Activated CD4-positive, alpha-beta T cell treated with anti-CD3 and anti-CD28 coated beads for 36 hours (primary cell): Measurements from ENCODE around the gene TRIM2. TPM values are rescaled to one million over a fixed set of nuclear protein-coding genes. Genes with fewer than 3 reads are reported as not detected.
"Not testable (repeated sequence)": the region's sequence is repeated elsewhere in the genome, so short reads cannot be mapped to it uniquely, and the experiment has no call there.

Source experiments
- ATAC-seq: fragments of 200-7000 bp; cut with Tn5 transposase; one replicate; pipeline ENCODE4 v1.10.0; 2021; ENCODE audit warnings: mild to moderate bottlenecking, moderate library complexity
- CTCF ChIA-PET: fragments of 350-600 bp; sonication (Branson Sonifier 250); formaldehyde crosslinking; loops from one replicate; lab custom pipeline; 2021; ENCODE audit warnings: antibody characterized with exemption; lab: Charles Lee
- POLR2A ChIA-PET: fragments of 350-600 bp; sonication (Branson Sonifier 250); formaldehyde crosslinking; loops from one replicate; lab custom pipeline; 2021; ENCODE audit warnings: antibody characterized with exemption, inconsistent platforms; lab: Charles Lee
- DNase-seq: peaks from one replicate; pipeline ENCODE4 v3.0.0-alpha.2; 2020
- H3K27ac Mint-ChIP-seq: one replicate; pipeline ENCODE4 v1.8.0; 2021; ENCODE audit warnings: mixed read lengths
- H3K27me3 Mint-ChIP-seq: one replicate; pipeline ENCODE4 v1.8.0; 2021; ENCODE audit warnings: mixed read lengths
- H3K36me3 Mint-ChIP-seq: one replicate; pipeline ENCODE4 v1.8.0; 2021; ENCODE audit warnings: low read depth, mixed read lengths
- H3K4me1 Mint-ChIP-seq: one replicate; pipeline ENCODE4 v1.8.0; 2021; ENCODE audit warnings: mixed read lengths
- H3K4me3 Mint-ChIP-seq: one replicate; pipeline ENCODE4 v1.8.0; 2021; ENCODE audit warnings: mild to moderate bottlenecking, moderate library complexity, mixed read lengths
- H3K9me3 Mint-ChIP-seq: one replicate; pipeline ENCODE4 v1.8.0; 2021; ENCODE audit warnings: low read depth, mixed read lengths
- intact Hi-C, 2 experiments: fragments of 100-400 bp; cut with DNase I in 1 of 2; cut with micrococcal nuclease in 1 of 2; formaldehyde crosslinking; loops; one replicate each; pipeline versions ENCODE4 v1.14.2 to v1.15.1; 2022 to 2024; cut with DNase I, micrococcal nuclease
- total RNA-seq, 2 experiments: library from RNA; stranded (reverse); gene quantifications; one replicate each; pipeline ENCODE4 v1.2.3, GENCODE V29; 2021

The TRIM2 gene
- total RNA-seq, 2 experiments from 2014 or later: 1.0 to 1.6 TPM

DNA sequence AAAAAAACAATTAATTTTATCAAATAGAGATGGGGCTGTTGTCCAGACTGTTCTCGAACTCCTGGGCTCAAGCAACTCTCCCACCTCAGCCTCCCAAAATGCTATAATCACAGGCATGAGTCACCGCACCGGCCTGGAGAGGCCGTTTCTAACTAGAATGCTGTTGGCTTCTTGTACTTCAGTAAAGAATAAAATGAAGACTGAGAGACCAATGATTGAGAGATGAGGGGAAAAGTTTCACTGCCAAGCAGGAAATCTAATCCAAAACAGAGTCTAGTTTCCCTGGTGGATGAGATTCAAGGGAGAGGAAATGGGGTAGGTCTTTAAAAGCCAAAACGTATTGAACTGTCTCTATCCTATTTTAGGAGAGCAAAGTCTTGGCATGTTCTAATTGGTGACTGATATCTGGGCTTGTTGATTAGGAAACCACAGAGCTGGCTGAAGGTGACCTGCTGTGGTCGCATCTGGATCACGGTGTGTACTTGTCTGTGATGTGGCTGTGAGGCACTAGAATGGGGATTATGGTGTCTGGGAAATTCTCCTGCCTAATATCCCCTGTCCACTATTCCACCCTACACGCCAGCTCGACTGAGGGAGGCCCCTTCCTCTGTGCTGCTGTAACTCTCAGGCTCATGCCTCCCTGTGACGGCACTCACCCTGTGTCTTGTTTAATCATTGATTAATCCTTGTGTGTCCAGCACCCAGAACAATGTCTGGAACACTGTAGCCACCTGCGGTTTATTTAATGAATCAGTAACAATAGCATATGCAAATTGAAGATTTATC is 15.0 kb upstream of the TRIM2 start:
- ChIA-PET CTCF (no interaction called here), POLR2A (no interaction called here)
- no peak overlapping the region for H3K4me3 Mint-ChIP-seq
- no peaks in the 10 kb centered on the region for H3K36me3 Mint-ChIP-seq
- H3K9me3 Mint-ChIP-seq: no peaks in the 10 kb centered on the region
- no peak overlapping the region for H3K27ac Mint-ChIP-seq
- DNase-seq: no peak
- intact Hi-C loops: no loop called here
- no peak for ATAC-seq
- H3K27me3 Mint-ChIP-seq: no peaks in the 10 kb centered on the region
- no peaks in the 10 kb centered on the region for H3K4me1 Mint-ChIP-seq

DNA sequence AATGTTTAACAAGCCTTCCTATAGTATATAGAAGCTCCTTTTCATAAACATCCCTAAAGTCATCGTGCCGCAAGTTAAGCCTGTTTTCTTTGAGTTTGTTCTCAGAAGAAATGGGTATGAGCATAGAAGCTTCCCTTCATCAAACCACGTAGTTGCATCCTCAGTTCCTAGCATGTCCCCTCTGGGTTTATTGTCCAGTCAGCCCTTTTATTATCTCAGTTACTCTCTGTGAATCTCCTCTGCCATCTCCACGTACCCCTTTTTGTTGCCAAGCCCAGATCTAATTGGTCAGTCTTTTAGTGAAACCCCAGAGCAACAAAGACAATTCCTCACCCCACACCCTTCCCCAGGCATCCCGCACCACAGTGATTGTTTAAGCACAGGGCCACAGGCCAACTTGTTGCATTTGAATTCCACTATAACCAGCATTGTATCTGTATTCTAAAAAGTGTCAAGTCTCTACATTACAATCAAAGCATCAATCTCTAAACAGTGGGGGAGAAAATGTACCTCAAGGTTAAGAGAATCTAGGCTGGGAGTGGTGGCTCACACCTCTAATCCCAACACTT is 12.4 kb upstream of the TRIM2 start:
- no peaks in the 10 kb centered on the region for H3K27me3 Mint-ChIP-seq
- CTCF ChIA-PET: interaction anchor here (0.7 to 1.5 kb wide), 4 partner anchors 34 to 150 kb away, joined by 3 to 4 read pairs (median 4); no protein-coding TSS in a partner anchor

DNA sequence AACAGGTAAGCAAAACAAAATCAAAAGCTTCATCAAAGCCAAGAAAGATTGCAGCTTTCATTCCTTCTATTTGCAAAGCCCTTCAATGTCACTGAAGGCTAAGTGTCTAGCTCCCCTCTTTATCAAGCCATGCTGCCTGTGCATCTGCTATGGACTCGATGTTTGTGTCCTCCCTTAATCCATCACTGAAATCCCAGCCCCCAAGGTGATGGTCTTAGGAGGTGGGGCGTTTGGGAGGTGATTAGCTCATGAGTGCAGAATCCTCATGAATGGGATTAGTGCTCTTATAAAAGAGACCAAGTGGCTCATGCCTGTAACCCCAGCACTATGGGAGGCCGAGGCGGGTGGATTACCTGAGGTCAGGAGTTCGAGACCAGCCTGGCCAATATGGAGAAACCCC is 6.9 kb upstream of the TRIM2 start:
- POLR2A ChIA-PET: interaction anchor here (0.5 kb wide), 1 partner anchor 20 kb away, joined by 3 read pairs; no protein-coding TSS in a partner anchor
- H3K9me3 Mint-ChIP-seq: no peaks in the 10 kb centered on the region
- intact Hi-C loops: no loop called here
- CTCF ChIA-PET: no interaction called here
- H3K4me3 Mint-ChIP-seq: no peak overlapping the region
- H3K27me3 Mint-ChIP-seq: no peaks in the 10 kb centered on the region
- DNase-seq: no peak
- no peaks in the 10 kb centered on the region for H3K36me3 Mint-ChIP-seq
- H3K4me1 Mint-ChIP-seq: no peaks in the 10 kb centered on the region
- no peak overlapping the region for H3K27ac Mint-ChIP-seq
- no peak for ATAC-seq

More for the DNA sequence above, 12.4 kb upstream of the TRIM2 start:
- POLR2A ChIA-PET: no interaction called here
- Mint-ChIP-seq H3K27ac (no peak overlapping the region), H3K36me3 (no peaks in the 10 kb centered on the region), H3K4me1 (no peaks in the 10 kb centered on the region), H3K9me3 (no peaks in the 10 kb centered on the region), H3K4me3 (no peak overlapping the region)
- DNase-seq: no peak
- intact Hi-C loops: no loop called here
- no peak for ATAC-seq

DNA sequence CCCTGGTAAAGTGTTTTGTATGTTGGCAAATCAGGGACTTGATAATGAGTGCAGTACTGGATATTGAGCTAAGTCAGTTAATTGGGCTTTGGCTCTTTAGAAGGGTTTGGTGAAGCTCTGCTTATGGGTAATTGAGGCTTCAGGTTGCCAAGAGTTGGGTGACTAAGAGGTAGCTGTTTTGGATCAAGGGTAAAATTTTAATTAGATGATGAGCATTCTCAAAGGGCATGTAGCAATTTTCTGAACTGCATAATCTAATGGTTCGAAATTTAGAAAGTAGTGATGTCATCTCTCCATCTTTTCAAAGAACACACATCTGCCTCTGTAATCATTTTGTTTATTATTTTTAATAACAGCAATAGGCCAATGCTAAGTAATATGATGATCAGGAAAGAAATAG is 5.5 kb upstream of the TRIM2 start:
- intact Hi-C loops: no loop called here
- Mint-ChIP-seq H3K4me3 (no peak overlapping the region), H3K27me3 (no peaks in the 10 kb centered on the region), H3K36me3 (no peaks in the 10 kb centered on the region), H3K9me3 (no peaks in the 10 kb centered on the region), H3K27ac (no peak overlapping the region), H3K4me1 (no peaks in the 10 kb centered on the region)
- ATAC-seq (no peak), DNase-seq (no peak)
- ChIA-PET POLR2A (interaction anchor here (0.6 kb wide), 1 partner anchor 223 kb away, joined by 3 read pairs; no protein-coding TSS in a partner anchor), CTCF (no interaction called here)

DNA sequence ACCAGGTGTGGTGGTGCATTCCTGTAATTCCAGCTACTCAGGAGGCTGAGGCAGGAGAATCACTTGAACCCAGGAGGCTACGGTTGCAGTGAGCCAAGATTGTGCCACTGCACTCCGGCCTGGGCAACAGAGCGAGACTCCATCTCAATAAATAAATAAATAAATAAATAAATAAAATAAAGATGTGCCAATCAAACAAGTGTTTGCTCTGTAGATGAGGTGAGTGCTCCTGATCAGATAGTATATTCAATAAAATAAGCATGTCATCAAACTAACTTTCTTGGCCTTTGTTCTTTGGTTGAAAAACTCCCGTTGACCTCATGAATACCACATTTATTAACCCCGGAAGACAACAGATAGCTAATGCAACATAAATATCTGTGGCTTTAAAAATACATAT is 497 bp upstream of the TRIM2 start:
- H3K4me3 Mint-ChIP-seq: not testable (repeated sequence)
- CTCF ChIA-PET: interaction anchor here (1.0 kb wide), 1 partner anchor 44 kb away, joined by 3 read pairs; no protein-coding TSS in a partner anchor

DNA sequence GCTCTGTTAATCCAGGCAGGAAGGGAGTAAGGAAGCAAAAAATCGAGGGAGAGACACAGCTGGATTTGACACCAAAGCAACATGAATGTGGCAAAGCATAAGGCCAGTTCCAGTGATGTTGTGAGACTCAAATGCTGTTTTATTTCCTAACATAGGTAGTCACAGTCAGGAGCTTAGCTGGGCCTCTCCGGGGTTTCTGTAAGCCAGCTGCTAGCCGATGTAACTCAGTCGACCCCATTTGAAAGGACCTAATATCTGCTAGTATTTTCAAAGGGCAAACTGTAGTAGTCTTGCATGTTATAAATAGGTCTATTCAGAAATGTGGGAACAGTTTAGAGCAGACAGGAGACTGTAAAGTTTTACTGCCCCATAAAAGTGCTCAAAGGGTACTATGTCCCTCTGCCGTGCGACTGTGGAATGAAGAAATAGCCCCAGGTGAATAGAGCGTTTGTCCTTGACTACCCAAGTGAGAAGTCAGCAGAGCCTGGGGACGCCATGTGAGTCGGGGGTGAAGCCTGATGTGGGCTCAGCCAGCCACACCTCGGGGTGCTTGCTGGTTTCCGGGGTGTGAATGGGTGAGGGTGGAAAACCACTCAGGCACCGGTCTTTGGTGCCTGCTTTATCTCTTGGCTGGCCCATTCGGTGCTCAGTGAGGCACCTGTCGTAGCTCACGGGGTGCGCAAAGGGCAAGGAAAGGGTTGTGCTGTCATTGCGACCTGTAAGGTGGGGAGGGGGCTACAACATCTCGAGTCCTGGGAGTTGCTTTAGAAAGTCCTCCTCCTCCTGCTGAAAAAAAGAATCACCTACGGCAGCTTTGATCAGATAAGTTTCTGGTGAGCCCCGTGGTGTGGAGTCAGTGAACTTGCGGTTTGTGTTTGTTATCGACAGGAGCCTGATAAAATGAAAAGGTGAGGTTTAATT is 745 bp downstream of the TRIM2 start:
- DNase-seq (peak; percentile 33), ATAC-seq (peak; percentile 45)
- Mint-ChIP-seq H3K4me3 (peak overlapping the region; percentile 32), H3K9me3 (no peaks in the 10 kb centered on the region), H3K27me3 (no peaks in the 10 kb centered on the region), H3K36me3 (no peaks in the 10 kb centered on the region), H3K4me1 (peaks cover 33% of the 10 kb centered on the region), H3K27ac (peak overlapping the region; percentile 62)
- intact Hi-C loops: loop anchor here (2.0 to 5.0 kb wide), 2 partner anchors 44 to 53 kb away; no protein-coding TSS in a partner anchor
- CTCF ChIA-PET: interaction anchor here (0.8 to 1.1 kb wide), 3 partner anchors 18 to 244 kb away, joined by 3 read pairs; no protein-coding TSS in a partner anchor
- POLR2A ChIA-PET: no interaction called here

More for the DNA sequence above, 497 bp upstream of the TRIM2 start:
- H3K9me3 Mint-ChIP-seq, H3K27me3 Mint-ChIP-seq, POLR2A ChIA-PET, H3K36me3 Mint-ChIP-seq, H3K27ac Mint-ChIP-seq, DNase-seq, ATAC-seq: not testable (repeated sequence)
- H3K4me1 Mint-ChIP-seq: peaks cover 33% of the 10 kb centered on the region
- intact Hi-C loops: loop anchor here in 1 of 2 experiments (2.0 kb wide), 1 partner anchor 43 kb away; no protein-coding TSS in a partner anchor

DNA sequence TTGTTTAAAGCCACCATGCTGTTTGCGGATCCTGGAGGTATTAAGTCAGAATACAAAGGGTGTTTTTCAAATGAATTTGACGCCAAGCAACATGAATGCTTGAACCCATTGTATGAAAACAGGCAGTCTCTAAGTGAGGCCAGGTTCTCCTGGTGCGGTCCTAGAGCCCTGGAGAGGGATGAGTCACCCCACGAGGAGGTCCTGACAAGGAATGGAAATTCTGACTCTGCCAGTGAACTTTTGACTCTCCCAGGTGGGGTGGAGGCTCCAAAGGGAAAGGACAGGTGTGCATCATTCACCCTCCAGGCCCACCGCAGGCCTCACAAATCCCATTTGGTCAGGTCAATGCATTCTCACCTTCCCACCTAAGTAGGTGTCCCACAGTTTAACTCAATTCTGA is 1.5 kb downstream of the TRIM2 start:
- ATAC-seq: peak; percentile 79
- POLR2A ChIA-PET: no interaction called here
- peak; percentile 64 for DNase-seq

DNA sequence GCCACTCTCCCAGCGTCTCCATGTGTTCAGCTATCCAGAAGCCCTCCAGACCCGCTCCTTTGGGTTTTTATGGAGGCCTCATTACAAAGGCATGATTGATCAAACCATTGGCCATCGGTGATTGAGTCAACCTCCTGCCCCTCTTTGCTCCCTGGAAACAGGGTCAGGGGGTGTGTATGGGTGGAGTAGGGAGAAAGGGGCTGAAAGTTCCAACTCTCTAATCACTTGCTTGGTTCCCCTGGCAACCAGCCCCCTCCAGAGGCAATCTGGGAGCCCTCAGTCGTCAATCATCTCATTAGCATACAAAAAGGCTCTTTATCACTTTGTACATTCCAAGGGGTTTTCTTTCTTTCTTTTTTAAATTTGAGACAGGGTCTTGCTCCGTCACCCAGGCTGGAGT is 2.3 kb downstream of the TRIM2 start:
- Mint-ChIP-seq H3K27me3 (no peaks in the 10 kb centered on the region), H3K9me3 (no peaks in the 10 kb centered on the region), H3K36me3 (no peaks in the 10 kb centered on the region), H3K4me3 (no peak overlapping the region), H3K4me1 (peaks cover 33% of the 10 kb centered on the region), H3K27ac (no peak overlapping the region)
- ATAC-seq (no peak), DNase-seq (no peak)
- POLR2A ChIA-PET: no interaction called here
- CTCF ChIA-PET: no interaction called here
- intact Hi-C loops: loop anchor here in 1 of 2 experiments (5.0 kb wide), 1 partner anchor 54 kb away; no protein-coding TSS in a partner anchor

More for the DNA sequence above, 1.5 kb downstream of the TRIM2 start:
- Mint-ChIP-seq H3K36me3 (no peaks in the 10 kb centered on the region), H3K4me1 (peaks cover 33% of the 10 kb centered on the region), H3K4me3 (no peak overlapping the region), H3K27ac (peak overlapping the region; percentile 62), H3K27me3 (no peaks in the 10 kb centered on the region), H3K9me3 (no peaks in the 10 kb centered on the region)
- CTCF ChIA-PET: interaction anchor here (0.7 to 1.1 kb wide), 2 partner anchors 17 to 27 kb away, joined by 3 read pairs; no protein-coding TSS in a partner anchor
- intact Hi-C loops: loop anchor here (2.0 to 5.0 kb wide), 2 partner anchors 45 to 53 kb away; no protein-coding TSS in a partner anchor

DNA sequence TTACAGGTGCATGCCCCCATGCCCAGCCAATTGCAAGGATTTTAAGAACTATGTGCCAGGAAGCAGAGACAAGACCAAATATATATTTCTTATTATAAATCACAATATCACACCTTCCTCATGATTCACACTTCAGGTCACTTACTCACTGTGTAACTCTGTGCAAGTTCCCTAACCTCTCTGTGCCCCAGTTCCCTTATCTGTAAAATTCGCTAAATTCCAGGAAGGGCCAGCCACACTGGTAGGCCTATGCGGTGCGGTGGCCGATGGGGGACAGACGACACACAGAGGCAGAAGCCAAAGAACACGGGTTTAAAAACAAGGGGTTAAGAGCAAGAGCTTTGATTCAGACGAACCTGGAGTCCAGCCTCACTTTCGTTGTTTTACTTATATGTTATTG is 2.8 kb downstream of the TRIM2 start:
- Mint-ChIP-seq H3K27ac (no peak overlapping the region), H3K9me3 (peaks cover 1% of the 10 kb centered on the region), H3K36me3 (no peaks in the 10 kb centered on the region), H3K4me1 (peaks cover 33% of the 10 kb centered on the region), H3K4me3 (no peak overlapping the region), H3K27me3 (no peaks in the 10 kb centered on the region)
- ChIA-PET CTCF (interaction anchor here (1.1 to 1.2 kb wide), 2 partner anchors 123 to 543 kb away, joined by 3 to 4 read pairs; no protein-coding TSS in a partner anchor), POLR2A (no interaction called here)
- DNase-seq (peak; percentile 30), ATAC-seq (peak; percentile 64)
- intact Hi-C loops: loop anchor here in 1 of 2 experiments (5.0 kb wide), 1 partner anchor 55 kb away; no protein-coding TSS in a partner anchor

DNA sequence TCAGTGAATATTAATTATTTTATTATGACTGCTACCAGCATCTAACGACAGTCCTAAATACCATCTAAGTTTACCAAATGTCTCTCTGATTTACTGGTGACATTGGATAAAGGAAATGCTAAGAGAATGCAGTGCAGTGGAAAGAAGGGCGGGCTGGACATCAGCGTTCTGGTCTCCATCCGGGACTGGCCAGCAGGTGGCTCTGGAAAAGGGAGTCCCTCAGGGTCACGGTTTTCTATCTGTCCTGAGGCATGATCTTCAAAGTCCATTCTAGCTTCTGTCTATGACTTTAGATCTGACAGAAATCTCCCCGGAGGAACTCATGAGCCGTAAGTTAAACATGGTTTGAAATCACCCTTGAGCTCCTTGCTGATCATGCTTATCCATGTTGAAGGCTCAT is 3.3 kb downstream of the TRIM2 start:
- peaks cover 1% of the 10 kb centered on the region for H3K9me3 Mint-ChIP-seq
- no peak for ATAC-seq
- no peak overlapping the region for H3K27ac Mint-ChIP-seq
- no peaks in the 10 kb centered on the region for H3K36me3 Mint-ChIP-seq
- H3K4me1 Mint-ChIP-seq: peaks cover 35% of the 10 kb centered on the region
- intact Hi-C loops: loop anchor here in 1 of 2 experiments (5.0 kb wide), 1 partner anchor 55 kb away; no protein-coding TSS in a partner anchor
- H3K4me3 Mint-ChIP-seq: no peak overlapping the region
- ChIA-PET CTCF (interaction anchor here (0.5 to 1.2 kb wide), 7 partner anchors 15 to 542 kb away, joined by 3 to 5 read pairs (median 4); no protein-coding TSS in a partner anchor), POLR2A (no interaction called here)
- no peak for DNase-seq
- no peaks in the 10 kb centered on the region for H3K27me3 Mint-ChIP-seq
